Endothelial cell of umbilical vein (primary cell): Measurements from ENCODE around the gene MYPN. TPM values are rescaled to one million over a fixed set of nuclear protein-coding genes. Genes with fewer than 3 reads are reported as not detected.

Experiments used
- BruUV-seq: library from RNA; stranded (reverse); fragments of 400-500 nt; replicated peaks from 2 replicates; lab custom pipeline; 2021; lab: Mats Ljungman, UMichigan
- CTCF ChIA-PET: fragments of 300-600, 350-600 bp; sonication (Branson Sonifier 250); formaldehyde crosslinking; loops from one replicate; lab custom pipeline; 2021; ENCODE audit warnings: antibody characterized with exemption, inconsistent platforms; lab: Charles Lee
- POLR2A ChIA-PET: fragments of 300-600, 350-600 bp; sonication (Branson Sonifier 250); formaldehyde crosslinking; loops from one replicate; lab custom pipeline; 2021; ENCODE audit warnings: antibody characterized with exemption, inconsistent platforms; lab: Charles Lee
- DNase-seq: peaks from one replicate; pipeline ENCODE4 v3.0.0-alpha.2; 2011; ENCODE audit warnings: low read depth, low spot score
- FAIRE-seq: peaks from 2 replicates; lab custom pipeline; 2011; peaks lifted over from hg19 to GRCh38; lab: Jason Lieb, UNC
- H2AFZ ChIP-seq: 2 replicates; pipeline ENCODE4 v1.6.0; 2012; ENCODE audit warnings: low read depth, low read length, control low read depth, inconsistent platforms
- H3K27ac ChIP-seq: 2 replicates; pipeline ENCODE4 v1.5.1; 2011; ENCODE audit warnings: low read depth, mild to moderate bottlenecking, control low read depth, low read length, moderate library complexity; ENCODE audit not compliant: insufficient read depth
- H3K27me3 ChIP-seq, 2 experiments: 2 replicates each; pipeline versions ENCODE4 v1.6.0 to v1.6.1; 2011; ENCODE audit warnings: low read length in 2 of 2, mixed read lengths in 1 of 2; ENCODE audit not compliant: control insufficient read depth in 2 of 2, insufficient read depth in 2 of 2
- H3K36me3 ChIP-seq, 2 experiments: 2 replicates in 1 of 2; 3 replicates in 1 of 2; pipeline ENCODE4 v1.5.1; 2011; ENCODE audit warnings: low read length in 2 of 2, mild to moderate bottlenecking in 1 of 2, moderate library complexity in 1 of 2; ENCODE audit not compliant: control insufficient read depth in 2 of 2, insufficient read depth in 2 of 2; ENCODE audit errors: extremely low read depth in 1 of 2
- H3K4me1 ChIP-seq: 3 replicates; pipeline ENCODE4 v1.5.1; 2011; ENCODE audit warnings: mild to moderate bottlenecking, low read length; ENCODE audit not compliant: control insufficient read depth, insufficient read depth; ENCODE audit errors: extremely low read depth
- H3K4me2 ChIP-seq: 2 replicates; pipeline ENCODE4 v1.6.1; 2011; ENCODE audit warnings: low read length, control low read depth, mixed read lengths; ENCODE audit not compliant: insufficient read depth
- H3K4me3 ChIP-seq, 3 experiments: fragments of 200-600 bp in 1 of 3; sonication (generic), shearing (Covaris generic) in 1 of 3; replicated peaks in 1 of 3; 2 replicates each; pipeline ENCODE4 v1.5.1; 2011 to 2016; ENCODE audit warnings: control low read depth in 3 of 3, low read length in 3 of 3, mild to moderate bottlenecking in 2 of 3, inconsistent platforms in 1 of 3, low read depth in 1 of 3, moderate library complexity in 1 of 3; ENCODE audit not compliant: insufficient read depth in 1 of 3
- H3K79me2 ChIP-seq: 2 replicates; pipeline ENCODE4 v1.6.0; 2012; ENCODE audit warnings: low read length, inconsistent platforms; ENCODE audit not compliant: control insufficient read depth, insufficient read depth
- H3K9ac ChIP-seq: replicated peaks from 2 replicates; pipeline ENCODE3; 2011; ENCODE audit warnings: low read length, control low read depth; ENCODE audit not compliant: insufficient read depth; ENCODE audit errors: extremely low read depth
- H3K9me1 ChIP-seq: replicated peaks from 3 replicates; pipeline ENCODE4 v1.6.0; 2011; ENCODE audit warnings: mild to moderate bottlenecking, low read length; ENCODE audit not compliant: control insufficient read depth, insufficient read depth; ENCODE audit errors: extremely low read depth
- H3K9me3 ChIP-seq: replicated peaks from 2 replicates; pipeline ENCODE4 v1.5.1; 2012; ENCODE audit warnings: low read length, inconsistent platforms; ENCODE audit not compliant: control insufficient read depth, insufficient read depth
- H4K20me1 ChIP-seq: replicated peaks from 2 replicates; pipeline ENCODE3; 2011; ENCODE audit warnings: mild to moderate bottlenecking, low read length; ENCODE audit not compliant: control insufficient read depth, insufficient read depth; ENCODE audit errors: extremely low read depth
- EZH2 ChIP-seq: IDR thresholded peaks from 2 replicates; pipeline ENCODE4 v1.6.1; 2012; ENCODE audit warnings: borderline replicate concordance, low read depth, mild to moderate bottlenecking, moderate library complexity, low read length, inconsistent platforms; ENCODE audit not compliant: severe bottlenecking
- FOS ChIP-seq: IDR thresholded peaks from 2 replicates; pipeline ENCODE4 v1.6.1; 2011; ENCODE audit warnings: mild to moderate bottlenecking, low read length, moderate library complexity, borderline replicate concordance; ENCODE audit not compliant: insufficient read depth
- GATA2 ChIP-seq: IDR thresholded peaks from 2 replicates; pipeline ENCODE4 v1.7.0; 2011; ENCODE audit warnings: low read depth, mild to moderate bottlenecking, moderate library complexity, mixed read lengths, low read length; ENCODE audit not compliant: insufficient read length, insufficient read depth
- JUN ChIP-seq: IDR thresholded peaks from 2 replicates; pipeline ENCODE4 v1.6.1; 2011; ENCODE audit warnings: borderline replicate concordance, low read depth; ENCODE audit not compliant: insufficient read length, insufficient read depth
- MYC ChIP-seq: IDR thresholded peaks from one replicate; pipeline ENCODE4 v1.6.1; 2011; ENCODE audit warnings: mild to moderate bottlenecking, low read depth, low read length
- POLR2A ChIP-seq: IDR thresholded peaks from 2 replicates; pipeline ENCODE4 v1.6.1; 2012; ENCODE audit warnings: low read depth, mild to moderate bottlenecking, control low read depth, low read length
- POLR2AphosphoS5 ChIP-seq: IDR thresholded peaks from 2 replicates; pipeline ENCODE4 v1.6.1; 2012; ENCODE audit warnings: low read depth, mild to moderate bottlenecking, control low read depth, low read length, moderate library complexity; ENCODE audit not compliant: insufficient read depth
- dilution Hi-C: fragments of 300-500 bp; cut with MboI; formaldehyde crosslinking; loops from one replicate; pipeline ENCODE4 v1.15.0; 2019; ENCODE audit warnings: low sequenced_read_pairs; ENCODE audit not compliant: extremely low pct_ligation_motif_present
- intact Hi-C: fragments of 100-400 bp; cut with micrococcal nuclease; formaldehyde crosslinking; loops from one replicate; pipeline ENCODE4 v1.10.0; 2022
- polyA plus RNA-seq, 4 experiments: library from polyadenylated mRNA; depleted of rRNA in 3 of 4; stranded (reverse) in 3 of 4; unstranded in 1 of 4; fragments of >200 nt; gene quantifications; 2 replicates each; pipeline versions ENCODE4 v1.2.1 to v1.2.3, GENCODE V29; 2011 to 2012; ENCODE audit warnings: missing spikeins in 1 of 4
- total RNA-seq: library from RNA; stranded (reverse); gene quantifications from 2 replicates; pipeline ENCODE4 v1.2.3, GENCODE V29; 2021
- TF ChIP-seq, protein P1 (sequence below): IDR thresholded peaks from 2 replicates; pipeline ENCODE4 v1.6.1; 2011; ENCODE audit not compliant: insufficient read depth, insufficient read length
- TF ChIP-seq, protein P2 (sequence below), 2 donors: IDR thresholded peaks; 1 replicate in 1 of 2; 2 replicates in 1 of 2; pipeline ENCODE4 v1.5.1; 2011; ENCODE audit warnings: low read length in 2 of 2, mild to moderate bottlenecking in 2 of 2, moderate library complexity in 2 of 2, control low read depth in 1 of 2, inconsistent platforms in 1 of 2, low read depth in 1 of 2; ENCODE audit not compliant: insufficient read depth in 1 of 2; ENCODE audit errors: extremely low read depth in 1 of 2

Gene MYPN
- total and polyA plus RNA-seq, 2 donors (not counting 3 experiments of a cell fraction or from before 2014, with no cell fraction given) = 0.01 TPM; not detected in 1

GRCh38 chr10:68235111-68235510 is 125.8 kb downstream of the MYPN start:
- peaks cover 12% of the 10 kb centered on the region for H3K4me1 ChIP-seq
- H2AFZ ChIP-seq = no peak overlapping the region
- BruUV-seq = no TSS peak
- no peak for DNase-seq
- dilution Hi-C loops = no loop called here
- H3K36me3 ChIP-seq = no peaks in the 10 kb centered on the region
- H4K20me1 ChIP-seq = no peaks in the 10 kb centered on the region
- FAIRE-seq = no peak
- H3K4me3 ChIP-seq = no peak overlapping the region
- no peak overlapping the region for H3K9ac ChIP-seq
- peaks cover 18 to 23% of the 10 kb centered on the region in 2 experiments for H3K27me3 ChIP-seq
- no peaks in the 10 kb centered on the region for H3K79me2 ChIP-seq
- ChIA-PET CTCF (interaction anchor here (1.3 to 2.7 kb wide), 2 partner anchors 22 to 67 kb away, joined by 3 to 15 read pairs; no protein-coding TSS in a partner anchor), POLR2A (no interaction called here)
- TF ChIP-seq, protein P1, sequence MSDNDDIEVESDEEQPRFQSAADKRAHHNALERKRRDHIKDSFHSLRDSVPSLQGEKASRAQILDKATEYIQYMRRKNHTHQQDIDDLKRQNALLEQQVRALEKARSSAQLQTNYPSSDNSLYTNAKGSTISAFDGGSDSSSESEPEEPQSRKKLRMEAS = no peak
- no peak for TF ChIP-seq POLR2AphosphoS5
- no peak for TF ChIP-seq POLR2A
- no peak for TF ChIP-seq GATA2
- no peak for TF ChIP-seq FOS
- TF ChIP-seq MYC = no peak
- no peak for TF ChIP-seq JUN
- no peak for TF ChIP-seq EZH2
- TF ChIP-seq, protein P2, sequence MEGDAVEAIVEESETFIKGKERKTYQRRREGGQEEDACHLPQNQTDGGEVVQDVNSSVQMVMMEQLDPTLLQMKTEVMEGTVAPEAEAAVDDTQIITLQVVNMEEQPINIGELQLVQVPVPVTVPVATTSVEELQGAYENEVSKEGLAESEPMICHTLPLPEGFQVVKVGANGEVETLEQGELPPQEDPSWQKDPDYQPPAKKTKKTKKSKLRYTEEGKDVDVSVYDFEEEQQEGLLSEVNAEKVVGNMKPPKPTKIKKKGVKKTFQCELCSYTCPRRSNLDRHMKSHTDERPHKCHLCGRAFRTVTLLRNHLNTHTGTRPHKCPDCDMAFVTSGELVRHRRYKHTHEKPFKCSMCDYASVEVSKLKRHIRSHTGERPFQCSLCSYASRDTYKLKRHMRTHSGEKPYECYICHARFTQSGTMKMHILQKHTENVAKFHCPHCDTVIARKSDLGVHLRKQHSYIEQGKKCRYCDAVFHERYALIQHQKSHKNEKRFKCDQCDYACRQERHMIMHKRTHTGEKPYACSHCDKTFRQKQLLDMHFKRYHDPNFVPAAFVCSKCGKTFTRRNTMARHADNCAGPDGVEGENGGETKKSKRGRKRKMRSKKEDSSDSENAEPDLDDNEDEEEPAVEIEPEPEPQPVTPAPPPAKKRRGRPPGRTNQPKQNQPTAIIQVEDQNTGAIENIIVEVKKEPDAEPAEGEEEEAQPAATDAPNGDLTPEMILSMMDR (IDR thresholded peaks at IDR 0.05; ENCODE audit: extremely low read depth in 1 of 2, insufficient read depth in 1 of 2, low read depth in 1 of 2, low read length in 2 of 2) = no peak
- intact Hi-C loops = no loop called here
- no peak overlapping the region for H3K4me2 ChIP-seq
- H3K9me3 ChIP-seq = no peaks in the 10 kb centered on the region
- H3K9me1 ChIP-seq = no peaks in the 10 kb centered on the region
- H3K27ac ChIP-seq = no peak overlapping the region
